ENCODE measurements around the gene AFAP1. TPM values are rescaled to one million over a fixed set of nuclear protein-coding genes. Genes with fewer than 3 reads are reported as not detected.

AFAP1 gene
- total RNA-seq, 1 donor from 2014 or later = 30.8 TPM

GRCh38 chr4:7741946-7742806 lies 197.5 kb downstream of the AFAP1 start:
- no peak for DNase-seq (ENCODE audit: low read depth)

- DNase-seq (ENCODE audit: low read depth) = no peak
Observed at GRCh38 chr4:7740866-7741525, 198.7 kb downstream of the AFAP1 start.

- DNase-seq (ENCODE audit: low read depth) = no peak
Observed at GRCh38 chr4:7739918-7740865, 199.5 kb downstream of the AFAP1 start.

GRCh38 chr4:7739077-7739917 lies 200.4 kb downstream of the AFAP1 start:
- no peak for DNase-seq (ENCODE audit: low read depth)

- DNase-seq (ENCODE audit: low read depth) = no peak
Observed at GRCh38 chr4:7738458-7739076, 201.1 kb downstream of the AFAP1 start.

GRCh38 chr4:7737752-7738457 lies 201.8 kb downstream of the AFAP1 start:
- no peak for DNase-seq (ENCODE audit: low read depth)

- DNase-seq (ENCODE audit: low read depth) = no peak
Observed at GRCh38 chr4:7737268-7737645, 202.4 kb downstream of the AFAP1 start.

- DNase-seq (ENCODE audit: low read depth) = peak; percentile 36
Observed at GRCh38 chr4:7736436-7737267, 203.0 kb downstream of the AFAP1 start.

- DNase-seq (ENCODE audit: low read depth) = no peak
Observed at GRCh38 chr4:7735961-7736360, 203.7 kb downstream of the AFAP1 start.

- DNase-seq (ENCODE audit: low read depth) = no peak
Observed at GRCh38 chr4:7735395-7735794, 204.3 kb downstream of the AFAP1 start.

- no peak for DNase-seq (ENCODE audit: low read depth)
Observed at GRCh38 chr4:7734651-7735260, 204.9 kb downstream of the AFAP1 start.

- DNase-seq (ENCODE audit: low read depth) = no peak
Observed at GRCh38 chr4:7733801-7734650, 205.6 kb downstream of the AFAP1 start.

- no peak for DNase-seq (ENCODE audit: low read depth)
Observed at GRCh38 chr4:7733201-7733600, 206.5 kb downstream of the AFAP1 start.

GRCh38 chr4:7732263-7732662 lies 207.4 kb downstream of the AFAP1 start:
- no peak for DNase-seq (ENCODE audit: low read depth)

GRCh38 chr4:7731437-7731836 lies 208.2 kb downstream of the AFAP1 start:
- no peak for DNase-seq (ENCODE audit: low read depth)

- no peak for DNase-seq (ENCODE audit: low read depth)
Observed at GRCh38 chr4:7727749-7728148, 211.9 kb downstream of the AFAP1 start.

All from myocyte (in vitro differentiated cells).